HFFc6 (cell line): ENCODE data around the gene ATP2C2. TPM values are rescaled to one million over a fixed set of nuclear protein-coding genes. Genes with fewer than 3 reads are reported as not detected.

Experiments
- DNase-seq: peaks from one replicate; pipeline ENCODE4 v3.0.0-alpha.2; 2018
- H3K27ac Mint-ChIP-seq: 2 replicates; pipeline ENCODE4 v1.8.0; 2020; ENCODE audit warnings: mild to moderate bottlenecking, mixed read lengths
- H3K27me3 Mint-ChIP-seq: 2 replicates; pipeline ENCODE4 v1.8.0; 2021; ENCODE audit warnings: mild to moderate bottlenecking, moderate library complexity, mixed read lengths; ENCODE audit not compliant: insufficient read depth
- H3K36me3 Mint-ChIP-seq: 2 replicates; pipeline ENCODE4 v1.8.0; 2021; ENCODE audit warnings: low read depth, mixed read lengths
- H3K4me1 Mint-ChIP-seq: 2 replicates; pipeline ENCODE4 v1.8.0; 2020; ENCODE audit warnings: low read depth, mixed read lengths
- H3K4me3 Mint-ChIP-seq: 2 replicates; pipeline ENCODE4 v1.8.0; 2020; ENCODE audit warnings: mild to moderate bottlenecking, moderate library complexity, mixed read lengths
- H3K9me3 Mint-ChIP-seq: 2 replicates; pipeline ENCODE4 v1.8.0; 2020; ENCODE audit warnings: mild to moderate bottlenecking, mixed read lengths
- total RNA-seq, 6 experiments: library from RNA; stranded (reverse); fragmentation: NEBNext Ultra II Directional; extraction: Animal tissue kit (Norgen Biotek cat#: 25700); gene quantifications; 2 replicates in 1 of 6; 3 replicates in 5 of 6; pipeline ENCODE4 v1.2.3, GENCODE V29; 2021
- TF ChIP-seq, protein P1 (sequence below): fragments of 200-600 bp; sonication (generic); IDR thresholded peaks from 2 replicates; pipeline ENCODE4 v1.5.0; 2021; ENCODE audit warnings: antibody characterized with exemption, mild to moderate bottlenecking

Gene ATP2C2
- total RNA-seq, 6 experiments from 2014 or later, result not detected

DNA sequence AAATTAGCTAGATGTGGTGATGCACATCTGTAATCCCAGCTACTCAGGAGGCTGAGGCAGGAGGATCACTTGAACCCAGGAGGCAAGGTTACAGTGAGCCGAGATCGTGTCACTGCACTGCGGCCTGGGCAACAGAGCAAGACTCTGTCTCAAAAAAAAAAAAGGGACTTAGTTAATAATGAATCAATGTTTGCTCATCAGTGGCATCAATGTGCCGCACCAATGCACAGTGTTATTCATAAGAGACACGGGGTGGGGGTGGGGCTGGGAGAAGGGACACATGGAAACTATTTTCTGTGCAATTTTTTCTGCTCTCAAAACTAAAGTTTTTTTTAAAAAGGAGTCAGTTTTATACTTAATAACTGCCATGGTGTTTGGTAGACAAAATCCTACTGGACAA, 6.8 kb upstream of the ATP2C2 start:
- Mint-ChIP-seq H3K4me1 (peaks cover 11% of the 10 kb centered on the region; the same call in 1 of the 2 replicates), H3K9me3 (no peaks in the 10 kb centered on the region), H3K27me3 (peaks cover 41% of the 10 kb centered on the region), H3K27ac (no peak overlapping the region), H3K36me3 (no peaks in the 10 kb centered on the region), H3K4me3 (no peak overlapping the region)
- DNase-seq, result no peak
- TF ChIP-seq, protein P1, sequence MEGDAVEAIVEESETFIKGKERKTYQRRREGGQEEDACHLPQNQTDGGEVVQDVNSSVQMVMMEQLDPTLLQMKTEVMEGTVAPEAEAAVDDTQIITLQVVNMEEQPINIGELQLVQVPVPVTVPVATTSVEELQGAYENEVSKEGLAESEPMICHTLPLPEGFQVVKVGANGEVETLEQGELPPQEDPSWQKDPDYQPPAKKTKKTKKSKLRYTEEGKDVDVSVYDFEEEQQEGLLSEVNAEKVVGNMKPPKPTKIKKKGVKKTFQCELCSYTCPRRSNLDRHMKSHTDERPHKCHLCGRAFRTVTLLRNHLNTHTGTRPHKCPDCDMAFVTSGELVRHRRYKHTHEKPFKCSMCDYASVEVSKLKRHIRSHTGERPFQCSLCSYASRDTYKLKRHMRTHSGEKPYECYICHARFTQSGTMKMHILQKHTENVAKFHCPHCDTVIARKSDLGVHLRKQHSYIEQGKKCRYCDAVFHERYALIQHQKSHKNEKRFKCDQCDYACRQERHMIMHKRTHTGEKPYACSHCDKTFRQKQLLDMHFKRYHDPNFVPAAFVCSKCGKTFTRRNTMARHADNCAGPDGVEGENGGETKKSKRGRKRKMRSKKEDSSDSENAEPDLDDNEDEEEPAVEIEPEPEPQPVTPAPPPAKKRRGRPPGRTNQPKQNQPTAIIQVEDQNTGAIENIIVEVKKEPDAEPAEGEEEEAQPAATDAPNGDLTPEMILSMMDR, result no peak

GRCh38 chr16:84362471-84362941, 5.8 kb upstream of the ATP2C2 start:
- H3K27me3 Mint-ChIP-seq, result peaks cover 47% of the 10 kb centered on the region
- peaks cover 1% of the 10 kb centered on the region; the same call in 1 of the 2 replicates for H3K4me1 Mint-ChIP-seq
- H3K4me3 Mint-ChIP-seq, result no peak overlapping the region
- H3K27ac Mint-ChIP-seq, result no peak overlapping the region
- H3K9me3 Mint-ChIP-seq, result no peaks in the 10 kb centered on the region
- no peak for DNase-seq
- H3K36me3 Mint-ChIP-seq, result no peaks in the 10 kb centered on the region
- TF ChIP-seq, protein P1, result no peak

GRCh38 chr16:84366208-84366607, 2.1 kb upstream of the ATP2C2 start:
- no peak for DNase-seq
- Mint-ChIP-seq H3K9me3 (no peaks in the 10 kb centered on the region), H3K36me3 (no peaks in the 10 kb centered on the region), H3K4me3 (no peak overlapping the region), H3K27ac (no peak overlapping the region), H3K4me1 (no peaks in the 10 kb centered on the region), H3K27me3 (peaks cover 40% of the 10 kb centered on the region)
- TF ChIP-seq, protein P1, result no peak

GRCh38 chr16:84367297-84367680, 1.0 kb upstream of the ATP2C2 start:
- no peak overlapping the region for H3K27ac Mint-ChIP-seq
- no peak for DNase-seq
- H3K36me3 Mint-ChIP-seq, result no peaks in the 10 kb centered on the region
- TF ChIP-seq, protein P1, result no peak
- H3K27me3 Mint-ChIP-seq, result peaks cover 37% of the 10 kb centered on the region
- H3K4me3 Mint-ChIP-seq, result no peak overlapping the region
- H3K9me3 Mint-ChIP-seq, result no peaks in the 10 kb centered on the region
- H3K4me1 Mint-ChIP-seq, result no peaks in the 10 kb centered on the region

DNA sequence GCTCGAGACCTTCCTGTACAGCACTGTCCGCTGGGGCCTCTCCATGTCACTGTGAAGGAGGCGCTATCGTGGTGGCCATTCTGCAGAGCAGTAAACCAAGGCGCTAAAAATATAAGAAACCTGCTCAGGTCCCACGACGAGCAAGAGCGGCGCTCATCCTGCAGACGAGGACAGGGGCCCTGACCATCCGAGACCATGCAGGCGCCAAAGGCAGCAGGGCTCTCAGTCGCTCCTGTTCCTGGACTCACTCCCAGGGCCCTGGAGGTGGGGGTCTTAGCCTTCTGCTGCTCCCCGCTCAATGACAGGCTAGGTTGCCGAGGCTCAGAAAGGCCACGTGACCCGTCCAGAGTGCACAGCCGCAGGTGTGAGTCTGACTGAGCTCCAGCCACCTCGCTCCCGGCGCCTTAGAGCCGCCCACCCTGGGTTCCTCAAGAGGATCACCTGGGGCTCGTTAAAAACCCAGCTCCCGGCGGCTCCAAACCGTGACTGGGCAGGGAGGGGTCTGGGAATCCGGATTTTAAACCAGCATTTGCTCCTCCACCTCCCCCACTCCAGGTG, 509 bp upstream of the ATP2C2 start:
- no peak for DNase-seq
- H3K36me3 Mint-ChIP-seq, result no peaks in the 10 kb centered on the region
- no peak overlapping the region for H3K4me3 Mint-ChIP-seq
- no peak overlapping the region for H3K27ac Mint-ChIP-seq
- peaks cover 41% of the 10 kb centered on the region for H3K27me3 Mint-ChIP-seq
- no peaks in the 10 kb centered on the region for H3K9me3 Mint-ChIP-seq
- H3K4me1 Mint-ChIP-seq, result no peaks in the 10 kb centered on the region
- TF ChIP-seq, protein P1, result no peak
